HepG2 (cell line): Measurements from ENCODE around the gene RPEL1. TPM values are rescaled to one million over a fixed set of nuclear protein-coding genes. Genes with fewer than 3 reads are reported as not detected.

Source experiments
- AKNA ChIP-seq: sonication (generic); formaldehyde crosslinking; IDR thresholded peaks from 2 replicates; pipeline ENCODE4 v1.4.0; 2020; ENCODE audit warnings: missing genetic modification reagents, borderline replicate concordance
- ARNTL ChIP-seq: sonication (generic); formaldehyde crosslinking; IDR thresholded peaks from 2 replicates; pipeline ENCODE4 v1.4.0; 2020; ENCODE audit warnings: mild to moderate bottlenecking, missing genetic modification reagents
- GTF2F1 ChIP-seq: fragments of 150-350 bp; IDR thresholded peaks from 2 replicates; pipeline ENCODE4 v1.6.1; 2014; ENCODE audit warnings: low read length
- GZF1 ChIP-seq: sonication (generic); formaldehyde crosslinking; IDR thresholded peaks from 2 replicates; pipeline ENCODE4 v1.5.1; 2020; ENCODE audit warnings: mild to moderate bottlenecking, missing genetic modification reagents
- HNRNPLL ChIP-seq: fragments of 200-400 bp; formaldehyde crosslinking; IDR thresholded peaks from 2 replicates; pipeline ENCODE4 v1.6.1; 2017; ENCODE audit warnings: mild to moderate bottlenecking, low read depth, low read length; ENCODE audit not compliant: poor library complexity, severe bottlenecking
- NBN ChIP-seq: fragments of 450-650 bp; conservative IDR thresholded peaks from 2 replicates; pipeline ENCODE4 v1.6.1; 2017
- NR2C2 ChIP-seq: sonication (generic); formaldehyde crosslinking; IDR thresholded peaks from 2 replicates; pipeline ENCODE4 v1.4.0; 2020; ENCODE audit warnings: missing genetic modification reagents, mild to moderate bottlenecking, moderate library complexity, borderline replicate concordance
- RARA ChIP-seq: IDR thresholded peaks from 2 replicates; pipeline ENCODE4 v1.6.1; 2016; ENCODE audit warnings: missing genetic modification reagents, missing compliant biosample characterization
- RCOR2 ChIP-seq: IDR thresholded peaks from 2 replicates; pipeline ENCODE4 v1.6.1; 2016; ENCODE audit warnings: missing biosample characterization, missing genetic modification reagents
- SRY ChIP-seq: sonication (generic); formaldehyde crosslinking; IDR thresholded peaks from 2 replicates; pipeline ENCODE4 v1.8.0; 2022; ENCODE audit warnings: mild to moderate bottlenecking, missing genetic modification reagents
- TGIF2 ChIP-seq: IDR thresholded peaks from 2 replicates; pipeline ENCODE4 v1.6.1; 2016; ENCODE audit warnings: control low read depth, missing compliant biosample characterization
- XRCC5 ChIP-seq: fragments of 200-400 bp; formaldehyde crosslinking; optimal IDR thresholded peaks from 2 replicates; pipeline ENCODE3; 2017; ENCODE audit warnings: mild to moderate bottlenecking, low read length
- ZNF256 ChIP-seq: sonication (generic); formaldehyde crosslinking; conservative IDR thresholded peaks from 2 replicates; pipeline ENCODE4 v1.4.0; 2020; ENCODE audit warnings: missing genetic modification reagents
- ZNF614 ChIP-seq: IDR thresholded peaks from 2 replicates; pipeline ENCODE4 v1.6.1; 2018; ENCODE audit warnings: missing biosample characterization, missing genetic modification reagents, inconsistent platforms, borderline replicate concordance
- ZNF704 ChIP-seq: sonication (generic); formaldehyde crosslinking; IDR thresholded peaks from 2 replicates; pipeline ENCODE4 v1.8.1; 2023; ENCODE audit warnings: mild to moderate bottlenecking, inconsistent platforms, moderate library complexity, missing genetic modification reagents, borderline replicate concordance
- polyA plus RNA-seq, 8 experiments: library from polyadenylated mRNA; depleted of rRNA in 3 of 8; stranded (reverse) in 7 of 8; unstranded in 1 of 8; fragments of >200 nt; fragmentation: Illumina TruSeq in 4 of 8; extraction: Trizol in 4 of 8; gene quantifications; 2 replicates each; pipeline versions ENCODE4 v1.2.1 to v1.2.3, GENCODE V29; 2011 to 2016; ENCODE audit warnings: low read depth in 4 of 8, missing spikeins in 1 of 8, mixed read lengths in 1 of 8; ENCODE audit not compliant: insufficient read depth in 1 of 8
- total RNA-seq, 5 experiments: library from RNA; depleted of rRNA; stranded (reverse); fragments of >200 nt; fragmentation: Illumina TruSeq; extraction: Trizol; gene quantifications; 2 replicates each; pipeline ENCODE4 v1.2.3, GENCODE V29; 2016; ENCODE audit warnings: low read depth in 1 of 5
- TF ChIP-seq, protein P1 (sequence below): IDR thresholded peaks from 2 replicates; pipeline ENCODE4 v1.6.1; 2018; ENCODE audit warnings: missing genetic modification reagents, mild to moderate bottlenecking, missing compliant biosample characterization
- TF ChIP-seq, protein P2 (sequence below): sonication (generic); formaldehyde crosslinking; IDR thresholded peaks from 2 replicates; pipeline ENCODE4 v1.5.1; 2020; ENCODE audit warnings: missing genetic modification reagents, mild to moderate bottlenecking, borderline replicate concordance
- TF ChIP-seq, protein P3 (sequence below): sonication (generic); formaldehyde crosslinking; IDR thresholded peaks from 2 replicates; pipeline ENCODE4 v1.5.1; 2020; ENCODE audit warnings: missing genetic modification reagents, mild to moderate bottlenecking, borderline replicate concordance
- TF ChIP-seq, protein P4 (sequence below): sonication (generic); formaldehyde crosslinking; IDR thresholded peaks from 2 replicates; pipeline ENCODE4 v1.5.0; 2020; ENCODE audit warnings: missing genetic modification reagents

RPEL1 gene
- total and polyA plus RNA-seq, 2 of the 13 experiments (the other 11 are each of a cell fraction or from before 2014, with no cell fraction given): 0.04 to 0.07 TPM

- TF ChIP-seq ZNF256 (CRISPR knock-in tag) (peak; percentile 93), HNRNPLL (no peak), SRY (CRISPR knock-in tag) (no peak; the same call in 1 of the 2 replicates), ZNF704 (CRISPR knock-in tag) (no peak), NBN (no peak), ARNTL (CRISPR knock-in tag) (no peak), ZNF614 (CRISPR knock-in tag) (0 out of 2 replicates have a peak, but pooled peaks have one; percentile 28), GTF2F1 (no peak), XRCC5 (peak; percentile 38), RCOR2 (no peak), NR2C2 (CRISPR knock-in tag) (no peak), GZF1 (CRISPR knock-in tag) (no peak), AKNA (CRISPR knock-in tag) (0 out of 2 replicates have a peak, but pooled peaks have one; percentile 80), RARA (CRISPR knock-in tag) (peak; percentile 54; the same call in 1 of the 2 replicates), TGIF2 (peak; percentile 89; the same call in 1 of the 2 replicates)
- TF ChIP-seq, protein P1, sequence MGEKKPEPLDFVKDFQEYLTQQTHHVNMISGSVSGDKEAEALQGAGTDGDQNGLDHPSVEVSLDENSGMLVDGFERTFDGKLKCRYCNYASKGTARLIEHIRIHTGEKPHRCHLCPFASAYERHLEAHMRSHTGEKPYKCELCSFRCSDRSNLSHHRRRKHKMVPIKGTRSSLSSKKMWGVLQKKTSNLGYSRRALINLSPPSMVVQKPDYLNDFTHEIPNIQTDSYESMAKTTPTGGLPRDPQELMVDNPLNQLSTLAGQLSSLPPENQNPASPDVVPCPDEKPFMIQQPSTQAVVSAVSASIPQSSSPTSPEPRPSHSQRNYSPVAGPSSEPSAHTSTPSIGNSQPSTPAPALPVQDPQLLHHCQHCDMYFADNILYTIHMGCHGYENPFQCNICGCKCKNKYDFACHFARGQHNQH: peak; percentile 78; the same call in 1 of the 2 replicates
- TF ChIP-seq, protein P2, sequence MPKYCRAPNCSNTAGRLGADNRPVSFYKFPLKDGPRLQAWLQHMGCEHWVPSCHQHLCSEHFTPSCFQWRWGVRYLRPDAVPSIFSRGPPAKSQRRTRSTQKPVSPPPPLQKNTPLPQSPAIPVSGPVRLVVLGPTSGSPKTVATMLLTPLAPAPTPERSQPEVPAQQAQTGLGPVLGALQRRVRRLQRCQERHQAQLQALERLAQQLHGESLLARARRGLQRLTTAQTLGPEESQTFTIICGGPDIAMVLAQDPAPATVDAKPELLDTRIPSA: no peak
- TF ChIP-seq, protein P3, sequence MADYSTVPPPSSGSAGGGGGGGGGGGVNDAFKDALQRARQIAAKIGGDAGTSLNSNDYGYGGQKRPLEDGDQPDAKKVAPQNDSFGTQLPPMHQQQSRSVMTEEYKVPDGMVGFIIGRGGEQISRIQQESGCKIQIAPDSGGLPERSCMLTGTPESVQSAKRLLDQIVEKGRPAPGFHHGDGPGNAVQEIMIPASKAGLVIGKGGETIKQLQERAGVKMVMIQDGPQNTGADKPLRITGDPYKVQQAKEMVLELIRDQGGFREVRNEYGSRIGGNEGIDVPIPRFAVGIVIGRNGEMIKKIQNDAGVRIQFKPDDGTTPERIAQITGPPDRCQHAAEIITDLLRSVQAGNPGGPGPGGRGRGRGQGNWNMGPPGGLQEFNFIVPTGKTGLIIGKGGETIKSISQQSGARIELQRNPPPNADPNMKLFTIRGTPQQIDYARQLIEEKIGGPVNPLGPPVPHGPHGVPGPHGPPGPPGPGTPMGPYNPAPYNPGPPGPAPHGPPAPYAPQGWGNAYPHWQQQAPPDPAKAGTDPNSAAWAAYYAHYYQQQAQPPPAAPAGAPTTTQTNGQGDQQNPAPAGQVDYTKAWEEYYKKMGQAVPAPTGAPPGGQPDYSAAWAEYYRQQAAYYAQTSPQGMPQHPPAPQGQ: no peak
- TF ChIP-seq, protein P4, sequence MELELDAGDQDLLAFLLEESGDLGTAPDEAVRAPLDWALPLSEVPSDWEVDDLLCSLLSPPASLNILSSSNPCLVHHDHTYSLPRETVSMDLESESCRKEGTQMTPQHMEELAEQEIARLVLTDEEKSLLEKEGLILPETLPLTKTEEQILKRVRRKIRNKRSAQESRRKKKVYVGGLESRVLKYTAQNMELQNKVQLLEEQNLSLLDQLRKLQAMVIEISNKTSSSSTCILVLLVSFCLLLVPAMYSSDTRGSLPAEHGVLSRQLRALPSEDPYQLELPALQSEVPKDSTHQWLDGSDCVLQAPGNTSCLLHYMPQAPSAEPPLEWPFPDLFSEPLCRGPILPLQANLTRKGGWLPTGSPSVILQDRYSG: no peak
Observed at GRCh38 chr10:103265717-103266329, 20.1 kb downstream of the RPEL1 start (continued).
